HS-5 (cell line): ENCODE measurements around the gene CLN6.
"Not testable (repeated sequence)": the region's sequence is repeated elsewhere in the genome, so short reads cannot be mapped to it uniquely, and the experiment has no call there.

Source experiments
- DNase-seq: peaks from one replicate; pipeline ENCODE4 v3.0.0-alpha.2; 2012; ENCODE audit warnings: low read depth

Gene CLN6

GRCh38 chr15:68256675-68257450 is 27.3 kb upstream of the CLN6 start:
- DNase-seq = no peak

DNA sequence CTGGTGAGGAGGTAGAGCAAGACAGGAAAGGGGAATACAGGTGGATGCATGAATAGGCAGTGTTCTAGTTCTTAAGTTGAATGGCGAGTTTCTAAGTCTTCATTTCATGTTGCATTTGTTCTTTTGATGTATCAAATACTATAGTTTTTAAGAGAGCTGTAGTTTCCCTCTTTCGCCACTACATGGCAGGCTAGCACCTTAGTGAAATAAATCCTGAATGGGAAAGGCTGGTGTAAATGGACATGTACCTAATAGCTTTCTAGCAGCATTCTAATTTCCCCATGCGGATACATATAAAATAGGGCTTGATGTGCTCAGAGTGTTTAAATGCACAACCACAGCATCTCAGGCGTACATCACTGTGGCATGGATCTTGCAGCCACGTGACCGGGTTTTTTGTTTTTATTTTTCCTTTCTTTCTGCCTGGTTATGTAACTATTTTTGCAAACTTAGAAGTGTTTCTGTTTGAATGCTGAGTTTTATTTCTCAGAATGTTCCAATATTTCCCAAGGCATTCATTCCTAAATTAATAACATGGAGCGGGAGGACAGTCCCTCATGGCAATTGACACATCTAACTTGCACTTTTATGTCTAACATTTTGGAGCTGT is 23.5 kb upstream of the CLN6 start:
- no peak for DNase-seq

- DNase-seq = no peak
Measured at GRCh38 chr15:68249058-68249713, 19.7 kb upstream of the CLN6 start.

GRCh38 chr15:68244235-68244634 is 14.7 kb upstream of the CLN6 start:
- no peak for DNase-seq

GRCh38 chr15:68241088-68241935 is 11.8 kb upstream of the CLN6 start:
- no peak for DNase-seq

DNA sequence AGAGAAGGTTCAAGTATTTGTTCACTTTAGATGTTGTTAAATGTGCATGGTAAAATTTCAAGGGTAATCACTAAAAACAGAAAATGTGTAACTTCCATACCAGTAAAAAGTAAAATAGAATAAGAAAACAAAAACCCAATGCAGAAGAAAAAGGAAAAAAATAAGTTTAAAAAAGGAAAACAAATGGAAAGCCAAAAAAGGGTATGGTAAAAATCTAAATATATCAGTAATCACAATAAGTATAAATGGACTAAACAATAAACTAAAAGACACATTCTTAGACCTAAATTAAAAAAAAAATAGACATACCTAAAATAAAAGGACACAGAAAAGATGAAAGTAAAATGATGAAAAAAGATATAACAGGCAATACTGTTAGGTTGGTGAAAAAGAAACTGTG is 9.5 kb upstream of the CLN6 start:
- no peak for DNase-seq

GRCh38 chr15:68235022-68235421 is 5.5 kb upstream of the CLN6 start:
- DNase-seq = no peak

GRCh38 chr15:68234520-68234919 is 5.0 kb upstream of the CLN6 start:
- not testable (repeated sequence) for DNase-seq

GRCh38 chr15:68234060-68234459 is 4.5 kb upstream of the CLN6 start:
- no peak for DNase-seq

DNA sequence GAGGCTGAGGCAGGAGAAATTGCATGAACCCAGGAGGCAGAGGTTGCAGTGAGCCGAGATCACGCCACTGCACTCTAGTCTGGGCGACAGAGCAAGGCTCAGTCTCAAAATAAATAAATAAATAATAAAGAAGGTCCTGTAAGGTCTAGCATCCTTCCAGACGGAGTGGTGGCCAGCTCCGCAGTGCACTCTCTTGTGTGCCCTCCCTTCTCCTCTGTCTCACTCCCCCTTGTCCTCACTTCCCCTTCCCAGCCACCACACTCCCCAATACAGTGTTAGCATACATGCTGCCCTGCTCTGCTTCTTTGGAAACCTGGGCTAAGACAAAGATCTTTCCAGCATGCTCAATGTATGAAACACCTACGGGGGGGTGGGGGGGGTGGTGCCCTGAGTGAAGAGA is 3.4 kb upstream of the CLN6 start:
- DNase-seq = no peak

DNA sequence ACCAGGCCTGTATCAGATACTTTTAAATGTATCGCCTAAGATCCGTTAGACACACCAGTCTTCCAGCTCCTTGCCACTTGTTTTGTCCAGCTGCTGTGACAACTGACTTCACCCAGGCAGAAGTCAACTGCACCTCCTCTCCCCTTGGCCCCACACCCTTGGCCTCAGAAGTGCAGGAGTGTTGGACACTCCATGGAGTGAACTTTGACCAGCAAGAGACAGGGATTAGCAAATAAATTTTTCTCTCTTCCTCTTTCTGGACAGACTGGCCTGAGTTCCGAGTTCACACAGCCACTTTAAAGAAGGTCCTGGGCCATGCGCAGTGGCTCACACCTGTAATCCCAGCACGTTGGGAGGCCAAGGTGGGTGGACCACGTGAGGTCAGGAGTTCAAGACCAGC is 2.9 kb upstream of the CLN6 start:
- DNase-seq = no peak

- no peak for DNase-seq
Measured at GRCh38 chr15:68231102-68231818, 1.7 kb upstream of the CLN6 start.

DNA sequence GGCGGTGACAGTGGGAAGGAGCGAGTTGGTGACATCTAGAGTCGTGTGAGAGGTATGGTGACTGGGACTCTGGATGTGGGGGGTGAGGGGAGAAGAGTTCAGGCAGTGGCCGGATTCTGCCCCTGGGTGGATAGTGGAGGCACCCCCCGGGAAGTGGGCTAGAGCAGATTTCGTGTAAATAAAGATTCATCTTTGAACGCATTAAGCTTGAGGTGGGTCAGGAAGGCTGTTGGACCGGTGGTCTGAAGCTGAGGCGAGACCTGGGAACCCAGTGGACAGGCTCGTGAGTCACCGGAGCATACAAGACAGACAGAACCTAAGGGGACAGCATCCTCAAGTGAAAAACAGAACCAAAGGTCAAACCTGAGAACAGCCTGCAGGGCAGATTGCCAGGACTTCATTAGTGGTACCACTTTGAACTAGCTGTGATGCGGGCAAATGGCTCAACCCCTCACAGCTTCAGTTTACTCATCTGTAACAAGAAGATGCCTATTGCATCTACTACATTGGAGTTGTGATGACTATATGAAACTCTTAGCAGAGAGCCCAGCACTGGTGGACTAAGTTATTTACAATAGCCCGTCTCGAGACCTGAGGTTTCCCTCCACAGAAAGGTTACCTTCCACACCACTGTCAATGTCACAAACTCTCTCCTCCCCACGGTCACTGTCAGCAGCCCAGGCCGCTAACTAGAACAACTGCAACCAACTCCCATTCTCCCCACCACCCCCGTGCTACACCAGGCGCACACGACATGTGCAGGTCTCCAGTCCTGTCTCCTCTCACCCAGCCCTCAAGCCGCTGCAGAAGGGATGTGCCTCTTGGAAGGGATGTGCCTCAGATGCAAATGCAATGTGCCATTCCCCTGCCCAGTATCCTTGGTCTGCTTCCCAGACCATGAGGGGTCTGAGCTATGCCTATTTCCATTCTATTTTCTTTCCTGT is 901 bp upstream of the CLN6 start:
- DNase-seq = no peak

DNA sequence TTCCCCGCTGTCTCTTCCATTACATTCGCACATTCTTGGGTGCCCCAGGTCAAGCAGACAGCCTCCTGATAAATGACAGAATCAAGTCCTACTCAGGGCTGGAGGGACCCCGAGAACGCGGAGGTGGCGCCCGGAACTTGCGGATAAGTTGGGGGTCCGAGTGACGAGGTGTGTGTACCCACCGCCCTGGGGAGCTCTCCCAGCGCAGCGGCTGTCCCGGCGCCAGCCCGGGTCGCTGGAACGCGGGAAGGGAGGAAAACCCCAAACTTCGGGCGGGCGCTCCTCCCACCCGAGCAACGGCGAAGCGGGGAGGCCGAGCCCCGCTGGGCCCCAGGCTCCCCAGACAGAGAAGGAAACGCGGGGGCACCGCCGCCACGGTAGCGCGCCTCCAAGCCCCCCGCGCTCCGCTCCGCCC is 550 bp downstream of the CLN6 start:
- no peak for DNase-seq

DNA sequence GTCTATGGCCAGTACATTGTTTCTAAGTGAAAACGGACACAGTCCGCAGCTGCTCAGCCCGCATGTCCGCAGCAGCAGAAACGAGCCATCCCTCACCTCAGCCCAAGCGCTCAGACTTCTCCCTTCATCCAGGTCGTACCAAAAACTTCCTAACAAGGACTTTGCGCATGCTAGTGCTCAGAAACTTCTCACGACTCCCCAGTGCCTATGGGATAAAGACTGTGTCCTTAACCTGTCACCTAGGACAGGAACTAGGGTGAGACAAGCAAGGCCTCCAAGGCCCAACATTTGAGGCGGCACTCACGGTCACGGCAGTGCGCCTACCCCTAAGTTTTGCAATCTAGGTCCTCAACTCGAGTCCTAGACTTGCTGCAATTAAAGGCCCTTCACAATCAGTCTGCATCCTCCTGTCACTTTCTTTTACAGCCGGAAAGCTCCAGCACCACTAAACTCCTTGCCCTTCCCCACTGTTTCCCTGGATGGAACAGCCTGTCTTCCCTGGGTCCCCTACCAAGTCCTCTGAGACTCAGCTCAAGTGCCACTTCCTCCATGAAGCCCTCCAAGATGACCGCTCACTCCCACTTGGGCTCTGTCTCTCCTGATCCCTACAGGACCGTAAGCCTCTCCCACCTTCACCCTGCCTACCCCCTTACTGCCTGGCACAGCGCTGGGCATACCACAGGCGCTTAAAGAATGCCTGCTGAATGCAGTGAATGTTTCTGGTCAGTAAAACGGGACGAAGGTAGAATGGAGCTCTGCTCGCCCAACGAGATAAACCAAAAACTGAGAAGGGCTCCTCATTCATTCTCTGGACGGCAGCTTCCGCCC is 1.2 kb downstream of the CLN6 start:
- DNase-seq = no peak

GRCh38 chr15:68227643-68228142 is 1.8 kb downstream of the CLN6 start:
- no peak for DNase-seq

DNA sequence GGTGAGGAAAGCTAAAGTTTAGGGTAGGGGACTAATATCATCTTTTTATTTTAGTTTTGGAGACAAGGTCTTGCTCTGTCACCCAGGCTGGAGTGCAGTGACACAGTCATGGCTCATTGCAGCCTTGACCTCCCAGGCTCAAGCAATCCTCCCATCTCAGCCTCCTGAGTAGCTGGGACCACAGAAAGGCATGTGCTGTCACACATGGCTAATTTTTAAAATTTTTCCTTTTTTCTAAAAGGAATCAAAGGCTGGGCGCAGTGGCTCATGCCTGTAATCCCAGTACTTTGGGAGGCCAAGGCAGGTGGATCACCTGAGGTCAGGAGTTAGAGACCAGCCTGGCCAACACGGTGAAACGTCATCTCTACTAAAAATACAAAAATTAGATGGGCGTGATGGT is 4.1 kb downstream of the CLN6 start:
- not testable (repeated sequence) for DNase-seq

DNA sequence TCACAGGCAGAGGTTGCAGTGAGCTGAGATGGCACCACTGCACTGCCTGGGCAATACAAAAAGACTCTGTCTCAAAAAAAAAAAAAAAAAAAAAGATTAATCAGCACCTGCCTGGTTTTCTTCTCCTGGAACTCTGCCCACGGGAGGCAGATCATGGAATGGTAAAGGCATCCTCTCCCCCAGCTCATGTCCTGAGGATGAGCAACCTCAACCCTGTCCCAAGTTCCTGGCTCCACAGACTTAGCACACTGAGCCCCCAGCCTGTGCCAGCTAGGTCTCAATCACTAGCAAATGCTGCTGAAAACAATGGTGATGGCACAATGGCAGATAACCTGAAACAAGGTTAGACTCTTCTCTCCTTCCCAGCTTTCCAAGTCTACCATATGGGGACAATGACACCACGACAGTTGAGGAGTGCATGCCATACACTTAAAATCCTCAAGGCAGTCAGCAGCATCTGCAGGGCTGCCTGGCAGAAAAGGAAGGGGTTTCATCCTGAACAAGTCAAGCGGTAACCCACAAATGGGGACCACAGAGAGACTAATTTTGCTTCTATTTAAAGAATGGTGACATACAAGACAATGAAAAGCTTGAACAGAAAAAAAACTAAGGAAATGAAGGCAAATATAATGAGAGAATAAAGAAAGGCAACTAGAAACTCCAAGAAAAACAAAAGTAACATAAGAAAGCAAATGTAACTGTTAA is 4.8 kb downstream of the CLN6 start:
- DNase-seq = no peak

- DNase-seq = no peak
Measured at GRCh38 chr15:68224108-68224507, 5.4 kb downstream of the CLN6 start.
